Measurements from ENCODE around the gene PAK6.
A peak's percentile ranks its signal among the peaks of the same experiment; 100 is the strongest.

The PAK6 gene

GRCh38 chr15:40310001-40310959 lies 71.4 kb downstream of the PAK6 start:
- Histone ChIP-seq H3K27ac (ENCODE audit: low read depth, low read length) (no peak overlapping the region), H4K20me1 (ENCODE audit: low read depth, low read length) (no peaks in the 10 kb centered on the region), H3K4me3 (ENCODE audit: insufficient read depth, low read length, poor library complexity, severe bottlenecking) (no peak overlapping the region), H3F3A (ENCODE audit: insufficient read depth) (no peaks in the 10 kb centered on the region), H3K36me3 (ENCODE audit: low read length) (no peaks in the 10 kb centered on the region), H3K79me2 (ENCODE audit: insufficient read depth, low read length) (no peaks in the 10 kb centered on the region), H3K27me3 (ENCODE audit: low read length) (no peaks in the 10 kb centered on the region), H3K9me3 (ENCODE audit: insufficient read depth, low read length) (no peaks in the 10 kb centered on the region), H3K4me2 (ENCODE audit: low read depth, low read length, poor library complexity, severe bottlenecking) (no peak overlapping the region), H3K9ac (ENCODE audit: low read length) (no peak overlapping the region), H2AFZ (ENCODE audit: low read depth, low read length, severe bottlenecking) (no peak overlapping the region), H3K9me2 (replicated peaks; ENCODE audit: insufficient read depth, low read length) (no peaks in the 10 kb centered on the region)
- no peak for TF ChIP-seq EZH2phosphoT487 (conservative IDR thresholded peaks at IDR 0.05; ENCODE audit: low read length)
- TF ChIP-seq, protein P1, sequence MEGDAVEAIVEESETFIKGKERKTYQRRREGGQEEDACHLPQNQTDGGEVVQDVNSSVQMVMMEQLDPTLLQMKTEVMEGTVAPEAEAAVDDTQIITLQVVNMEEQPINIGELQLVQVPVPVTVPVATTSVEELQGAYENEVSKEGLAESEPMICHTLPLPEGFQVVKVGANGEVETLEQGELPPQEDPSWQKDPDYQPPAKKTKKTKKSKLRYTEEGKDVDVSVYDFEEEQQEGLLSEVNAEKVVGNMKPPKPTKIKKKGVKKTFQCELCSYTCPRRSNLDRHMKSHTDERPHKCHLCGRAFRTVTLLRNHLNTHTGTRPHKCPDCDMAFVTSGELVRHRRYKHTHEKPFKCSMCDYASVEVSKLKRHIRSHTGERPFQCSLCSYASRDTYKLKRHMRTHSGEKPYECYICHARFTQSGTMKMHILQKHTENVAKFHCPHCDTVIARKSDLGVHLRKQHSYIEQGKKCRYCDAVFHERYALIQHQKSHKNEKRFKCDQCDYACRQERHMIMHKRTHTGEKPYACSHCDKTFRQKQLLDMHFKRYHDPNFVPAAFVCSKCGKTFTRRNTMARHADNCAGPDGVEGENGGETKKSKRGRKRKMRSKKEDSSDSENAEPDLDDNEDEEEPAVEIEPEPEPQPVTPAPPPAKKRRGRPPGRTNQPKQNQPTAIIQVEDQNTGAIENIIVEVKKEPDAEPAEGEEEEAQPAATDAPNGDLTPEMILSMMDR (IDR thresholded peaks at IDR 0.05; ENCODE audit: insufficient read depth, low read length, poor library complexity, severe bottlenecking): peak; percentile 57

- H3K9ac ChIP-seq (ENCODE audit: low read length): no peak overlapping the region
- H3K27ac ChIP-seq (ENCODE audit: low read depth, low read length): no peak overlapping the region
- H2AFZ ChIP-seq (ENCODE audit: low read depth, low read length, severe bottlenecking): no peak overlapping the region
- H4K20me1 ChIP-seq (ENCODE audit: low read depth, low read length): no peaks in the 10 kb centered on the region
- no peaks in the 10 kb centered on the region for H3K36me3 ChIP-seq (ENCODE audit: low read length)
- no peak overlapping the region for H3K4me3 ChIP-seq (ENCODE audit: insufficient read depth, low read length, poor library complexity, severe bottlenecking)
- H3K27me3 ChIP-seq (ENCODE audit: low read length): no peaks in the 10 kb centered on the region
- H3K79me2 ChIP-seq (ENCODE audit: insufficient read depth, low read length): no peaks in the 10 kb centered on the region
- H3K9me3 ChIP-seq (ENCODE audit: insufficient read depth, low read length): no peaks in the 10 kb centered on the region
- no peaks in the 10 kb centered on the region for H3F3A ChIP-seq (ENCODE audit: insufficient read depth)
- TF ChIP-seq EZH2phosphoT487 (conservative IDR thresholded peaks at IDR 0.05; ENCODE audit: low read length): no peak
- TF ChIP-seq, protein P1 (IDR thresholded peaks at IDR 0.05; ENCODE audit: insufficient read depth, low read length, poor library complexity, severe bottlenecking): no peak
- H3K9me2 ChIP-seq (replicated peaks; ENCODE audit: insufficient read depth, low read length): no peaks in the 10 kb centered on the region
- no peak overlapping the region for H3K4me2 ChIP-seq (ENCODE audit: low read depth, low read length, poor library complexity, severe bottlenecking)
These were observed 72.1 kb downstream of the PAK6 start for GRCh38 chr15:40310993-40311392.

- Histone ChIP-seq H3K4me2 (ENCODE audit: low read depth, low read length, poor library complexity, severe bottlenecking) (no peak overlapping the region), H4K20me1 (ENCODE audit: low read depth, low read length) (no peaks in the 10 kb centered on the region), H3K9me3 (ENCODE audit: insufficient read depth, low read length) (no peaks in the 10 kb centered on the region), H3K27ac (ENCODE audit: low read depth, low read length) (no peak overlapping the region), H3K4me3 (ENCODE audit: insufficient read depth, low read length, poor library complexity, severe bottlenecking) (no peak overlapping the region), H2AFZ (ENCODE audit: low read depth, low read length, severe bottlenecking) (no peak overlapping the region), H3K79me2 (ENCODE audit: insufficient read depth, low read length) (no peaks in the 10 kb centered on the region), H3K36me3 (ENCODE audit: low read length) (no peaks in the 10 kb centered on the region), H3F3A (ENCODE audit: insufficient read depth) (no peaks in the 10 kb centered on the region), H3K9me2 (replicated peaks; ENCODE audit: insufficient read depth, low read length) (no peaks in the 10 kb centered on the region), H3K9ac (ENCODE audit: low read length) (no peak overlapping the region), H3K27me3 (ENCODE audit: low read length) (no peaks in the 10 kb centered on the region)
- TF ChIP-seq, protein P1 (IDR thresholded peaks at IDR 0.05; ENCODE audit: insufficient read depth, low read length, poor library complexity, severe bottlenecking): no peak
- no peak for TF ChIP-seq EZH2phosphoT487 (conservative IDR thresholded peaks at IDR 0.05; ENCODE audit: low read length)
These were observed 73.7 kb downstream of the PAK6 start for GRCh38 chr15:40312370-40313158.
